AG04450 (cell line): Measurements from ENCODE around the gene BTBD9. TPM values are rescaled to one million over a fixed set of nuclear protein-coding genes. Genes with fewer than 3 reads are reported as not detected.

Experiments used
- CTCF ChIA-PET: fragments of 300-600, 350-600 bp; formaldehyde crosslinking; extraction: SDS; loops from one replicate; lab custom pipeline; 2022; ENCODE audit warnings: antibody characterized with exemption, inconsistent platforms; lab: Charles Lee
- POLR2A ChIA-PET: fragments of 350-600 bp; formaldehyde crosslinking; extraction: SDS; loops from one replicate; lab custom pipeline; 2021; ENCODE audit warnings: antibody characterized with exemption, inconsistent platforms; lab: Yijun Ruan, JAX
- DNase-seq: peaks from one replicate; pipeline ENCODE4 v3.0.0-alpha.2; 2011; ENCODE audit warnings: low read depth, low spot score
- H3K27ac ChIP-seq: one replicate; pipeline ENCODE4 v1.5.1; 2012; ENCODE audit warnings: low read depth, low read length, control low read depth
- H3K27me3 ChIP-seq: one replicate; pipeline ENCODE4 v1.6.0; 2012; ENCODE audit warnings: low read length; ENCODE audit not compliant: control insufficient read depth, insufficient read depth
- H3K4me3 ChIP-seq: 2 replicates; pipeline ENCODE4 v1.5.1; 2011; ENCODE audit warnings: mild to moderate bottlenecking, low read depth, low read length, control low read depth
- H3K9me3 ChIP-seq: 2 replicates; pipeline ENCODE4 v1.5.1; 2012; ENCODE audit warnings: low read length; ENCODE audit not compliant: control insufficient read depth, insufficient read depth
- CTCF ChIP-seq: IDR thresholded peaks from 2 replicates; pipeline ENCODE4 v1.5.1; 2011; ENCODE audit warnings: low read depth, low read length, control low read depth, inconsistent platforms
- polyA plus RNA-seq: library from polyadenylated mRNA; depleted of rRNA; stranded (reverse); fragments of >200 nt; gene quantifications from 2 replicates; pipeline ENCODE4 v1.2.3, GENCODE V29; 2011

The BTBD9 gene
- polyA plus RNA-seq, 1 experiment: 7.2 TPM

DNA sequence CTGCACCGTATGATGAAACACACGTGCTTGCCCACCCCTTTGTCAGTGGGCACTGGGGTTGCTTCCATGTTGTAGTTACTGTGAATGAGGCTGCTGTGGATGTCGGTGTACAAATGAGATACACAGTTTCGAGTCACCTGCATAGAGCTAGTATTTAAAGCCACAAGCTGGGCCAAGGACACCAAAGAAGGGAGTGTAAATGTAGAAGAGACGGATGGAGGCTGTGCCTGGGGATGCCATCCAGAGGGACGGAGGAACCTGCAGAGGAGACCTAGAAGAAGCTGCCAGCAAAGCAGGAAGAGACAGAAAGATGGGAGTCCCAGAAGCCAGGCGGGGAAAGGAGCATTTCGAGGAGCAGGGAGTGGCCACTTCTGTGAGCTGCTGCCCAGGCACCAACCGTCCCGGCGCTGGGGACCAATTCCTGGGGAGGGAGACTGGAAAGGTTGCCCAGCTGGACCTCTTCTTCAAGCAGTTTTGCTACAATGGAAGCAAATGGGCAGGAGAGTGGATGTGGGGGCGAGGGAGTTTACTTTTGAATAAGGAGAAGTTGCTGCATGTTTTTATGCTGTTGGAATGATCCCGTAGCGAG lies 480.9 kb downstream of the BTBD9 start:
- ChIA-PET CTCF (no interaction called here), POLR2A (no interaction called here)
- Histone ChIP-seq H3K27me3 (no peaks in the 10 kb centered on the region), H3K27ac (no peak overlapping the region), H3K9me3 (peaks cover 6% of the 10 kb centered on the region; the same call in 1 of the 2 replicates), H3K4me3 (no peak overlapping the region)
- no peak for DNase-seq
- no peak for TF ChIP-seq CTCF

DNA sequence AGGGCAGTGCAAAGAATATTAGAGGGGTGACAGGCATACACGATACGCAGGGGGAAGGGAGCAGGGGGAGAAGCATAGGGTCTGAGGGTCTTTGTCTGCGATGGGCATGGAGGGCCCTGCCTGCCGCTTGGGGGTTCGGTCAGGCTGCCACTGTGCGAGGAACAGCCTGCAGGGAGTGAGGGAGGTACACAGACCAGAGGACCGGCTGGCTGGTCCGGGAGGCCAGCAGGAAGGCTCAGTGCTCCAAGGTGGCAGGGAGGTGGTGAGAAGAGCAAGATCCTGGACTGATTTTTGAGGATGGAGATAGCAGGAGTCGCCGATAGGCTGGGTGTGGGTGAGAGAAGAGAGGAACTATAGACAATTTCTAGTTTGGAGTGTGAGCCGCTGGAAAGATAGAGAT lies 481.8 kb downstream of the BTBD9 start:
- Histone ChIP-seq H3K9me3 (peaks cover 10% of the 10 kb centered on the region; the same call in 1 of the 2 replicates), H3K27ac (no peak overlapping the region), H3K27me3 (no peaks in the 10 kb centered on the region), H3K4me3 (no peak overlapping the region)
- ChIA-PET POLR2A (no interaction called here), CTCF (interaction anchor here (0.6 kb wide), 1 partner anchor 45 kb away, joined by 3 read pairs; no protein-coding TSS in a partner anchor)
- no peak for TF ChIP-seq CTCF
- DNase-seq: no peak

- CTCF ChIA-PET: interaction anchor here (0.6 to 0.7 kb wide), 2 partner anchors 45 to 65 kb away, joined by 3 to 6 read pairs; no protein-coding TSS in a partner anchor
- H3K9me3 ChIP-seq: peaks cover 10% of the 10 kb centered on the region; the same call in 1 of the 2 replicates
- no peak for TF ChIP-seq CTCF
- peak overlapping the region; percentile 52 for H3K27ac ChIP-seq
- DNase-seq: no peak
- POLR2A ChIA-PET: interaction anchor here (0.6 to 0.8 kb wide), 2 partner anchors 58 to 224 kb away, joined by 4 to 5 read pairs; no protein-coding TSS in a partner anchor
- H3K4me3 ChIP-seq: no peak overlapping the region
- no peaks in the 10 kb centered on the region for H3K27me3 ChIP-seq
Measured at GRCh38 chr6:38156818-38157565, 482.7 kb downstream of the BTBD9 start.

- POLR2A ChIA-PET: interaction anchor here (1.1 to 1.5 kb wide), 2 partner anchors 24 to 335 kb away, joined by 3 read pairs; no protein-coding TSS in a partner anchor
- Histone ChIP-seq H3K4me3 (no peak overlapping the region), H3K27me3 (no peaks in the 10 kb centered on the region), H3K27ac (peak overlapping the region; percentile 83), H3K9me3 (peaks cover 7% of the 10 kb centered on the region; the same call in 1 of the 2 replicates)
- DNase-seq: peak; percentile 13
- CTCF ChIA-PET: interaction anchor here (0.6 to 0.7 kb wide), 3 partner anchors 338 to 508 kb away, joined by 3 to 10 read pairs (median 4); no protein-coding TSS in a partner anchor
- no peak for TF ChIP-seq CTCF
Measured at GRCh38 chr6:38155621-38156204, 484.0 kb downstream of the BTBD9 start.
